Stimulated activated memory B cell treated with anti-CD40 and anti-IgM and Interleukin-4, amounts not matched to agents 10 μg/mL and 1 μg/mL and 100 μg/mL, for 72 hours (primary cell): ENCODE measurements around the gene HERPUD1.
"Not testable (repeated sequence)": the region's sequence is repeated elsewhere in the genome, so short reads cannot be mapped to it uniquely, and the experiment has no call there.

ENCODE experiments used
- ATAC-seq: fragments of 150-1000 bp; cut with Tn5 transposase; 2 replicates; pipeline ENCODE4 v1.10.0; 2021
- H3K27ac Mint-ChIP-seq: one replicate; pipeline ENCODE4 v1.8.0; 2022; ENCODE audit warnings: mild to moderate bottlenecking, mixed read lengths
- H3K27me3 Mint-ChIP-seq: one replicate; pipeline ENCODE4 v1.8.0; 2022; ENCODE audit warnings: mixed read lengths
- H3K36me3 Mint-ChIP-seq: one replicate; pipeline ENCODE4 v1.8.0; 2022; ENCODE audit warnings: mixed read lengths
- H3K4me1 Mint-ChIP-seq: one replicate; pipeline ENCODE4 v1.8.0; 2022; ENCODE audit warnings: mixed read lengths
- H3K4me3 Mint-ChIP-seq: one replicate; pipeline ENCODE4 v1.8.0; 2022; ENCODE audit warnings: mild to moderate bottlenecking, moderate library complexity, mixed read lengths
- H3K9me3 Mint-ChIP-seq: one replicate; pipeline ENCODE4 v1.8.0; 2022; ENCODE audit warnings: mixed read lengths

HERPUD1 gene, protein sequence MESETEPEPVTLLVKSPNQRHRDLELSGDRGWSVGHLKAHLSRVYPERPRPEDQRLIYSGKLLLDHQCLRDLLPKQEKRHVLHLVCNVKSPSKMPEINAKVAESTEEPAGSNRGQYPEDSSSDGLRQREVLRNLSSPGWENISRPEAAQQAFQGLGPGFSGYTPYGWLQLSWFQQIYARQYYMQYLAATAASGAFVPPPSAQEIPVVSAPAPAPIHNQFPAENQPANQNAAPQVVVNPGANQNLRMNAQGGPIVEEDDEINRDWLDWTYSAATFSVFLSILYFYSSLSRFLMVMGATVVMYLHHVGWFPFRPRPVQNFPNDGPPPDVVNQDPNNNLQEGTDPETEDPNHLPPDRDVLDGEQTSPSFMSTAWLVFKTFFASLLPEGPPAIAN

GRCh38 chr16:56931892-56932720, at the start of gene HERPUD1:
Gene HERPUD1, plus strand, starts transcription at chr16:56932142. Its CDS starts 103 bp downstream, at chr16:56932245.
- H3K27me3 Mint-ChIP-seq: no peaks in the 10 kb centered on the region
- peak within 1 kb of the TSS; percentile 99 for H3K27ac Mint-ChIP-seq
- H3K4me3 Mint-ChIP-seq: peak within 1 kb of the TSS; percentile 99
- H3K36me3 Mint-ChIP-seq: peaks cover 52% of the 10 kb centered on the region
- ATAC-seq: peak; percentile 95
- peaks cover 40% of the 10 kb centered on the region for H3K4me1 Mint-ChIP-seq
- no peaks in the 10 kb centered on the region for H3K9me3 Mint-ChIP-seq

GRCh38 chr16:56883586-56883985, 48.4 kb upstream of the HERPUD1 start:
- no peak for ATAC-seq
- Mint-ChIP-seq H3K4me3 (no peak overlapping the region), H3K4me1 (peaks cover 17% of the 10 kb centered on the region), H3K27me3 (no peaks in the 10 kb centered on the region), H3K36me3 (no peaks in the 10 kb centered on the region), H3K9me3 (no peaks in the 10 kb centered on the region), H3K27ac (no peak overlapping the region)

GRCh38 chr16:56884026-56884582, 47.8 kb upstream of the HERPUD1 start:
- Mint-ChIP-seq H3K9me3 (no peaks in the 10 kb centered on the region), H3K27ac (peak overlapping the region; percentile 42), H3K4me1 (peaks cover 22% of the 10 kb centered on the region), H3K4me3 (no peak overlapping the region), H3K27me3 (no peaks in the 10 kb centered on the region), H3K36me3 (no peaks in the 10 kb centered on the region)
- ATAC-seq: no peak

- not testable (repeated sequence) for H3K27me3 Mint-ChIP-seq, H3K4me3 Mint-ChIP-seq, H3K9me3 Mint-ChIP-seq, H3K36me3 Mint-ChIP-seq, ATAC-seq
- Mint-ChIP-seq H3K27ac (peak overlapping the region; percentile 42), H3K4me1 (peaks cover 31% of the 10 kb centered on the region)
These were observed 47.0 kb upstream of the HERPUD1 start for GRCh38 chr16:56884929-56885328.

DNA sequence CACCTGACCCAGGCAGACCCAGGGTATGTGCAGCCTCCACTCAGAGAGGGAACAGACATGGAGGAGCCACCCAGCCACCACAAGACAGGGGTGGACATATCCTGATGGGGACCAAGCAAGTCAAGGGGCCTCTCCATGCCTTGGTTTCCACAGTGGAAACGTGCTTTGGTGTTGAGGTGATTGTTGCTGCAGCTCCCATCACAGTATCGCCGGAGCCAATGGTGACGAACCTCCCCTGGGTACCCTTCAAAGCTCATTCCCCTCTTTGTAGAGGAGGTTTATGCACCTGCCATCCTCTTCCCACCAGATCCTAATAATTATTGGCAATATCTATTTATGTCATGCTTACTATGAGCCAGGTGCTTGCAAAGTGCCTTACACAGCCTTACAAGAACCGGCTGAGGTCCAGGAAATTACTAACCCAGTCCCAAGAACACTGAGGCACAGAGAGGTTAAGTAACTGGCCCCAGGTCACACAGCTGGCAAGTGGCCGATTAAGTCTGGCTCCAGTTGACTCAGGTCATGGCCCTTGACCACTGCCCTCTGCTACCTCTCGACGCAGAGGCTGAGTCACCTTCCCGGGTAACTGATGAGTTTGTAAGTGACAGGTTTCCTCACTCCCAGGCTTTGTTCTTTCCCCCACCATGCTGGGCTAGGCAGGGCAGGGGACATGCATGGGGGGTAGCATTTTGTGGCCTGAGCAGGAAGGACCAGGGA, 46.3 kb upstream of the HERPUD1 start:
- Mint-ChIP-seq H3K27me3 (no peaks in the 10 kb centered on the region), H3K36me3 (peaks cover 2% of the 10 kb centered on the region), H3K4me3 (no peak overlapping the region), H3K9me3 (no peaks in the 10 kb centered on the region), H3K27ac (peak overlapping the region; percentile 64), H3K4me1 (peaks cover 31% of the 10 kb centered on the region)
- ATAC-seq: no peak

- peak overlapping the region; percentile 64 for H3K27ac Mint-ChIP-seq
- peaks cover 36% of the 10 kb centered on the region for H3K4me1 Mint-ChIP-seq
- H3K4me3 Mint-ChIP-seq: no peak overlapping the region
- no peaks in the 10 kb centered on the region for H3K9me3 Mint-ChIP-seq
- no peaks in the 10 kb centered on the region for H3K27me3 Mint-ChIP-seq
- H3K36me3 Mint-ChIP-seq: peaks cover 6% of the 10 kb centered on the region
- ATAC-seq: no peak
These were observed 45.6 kb upstream of the HERPUD1 start for GRCh38 chr16:56886296-56886695.

DNA sequence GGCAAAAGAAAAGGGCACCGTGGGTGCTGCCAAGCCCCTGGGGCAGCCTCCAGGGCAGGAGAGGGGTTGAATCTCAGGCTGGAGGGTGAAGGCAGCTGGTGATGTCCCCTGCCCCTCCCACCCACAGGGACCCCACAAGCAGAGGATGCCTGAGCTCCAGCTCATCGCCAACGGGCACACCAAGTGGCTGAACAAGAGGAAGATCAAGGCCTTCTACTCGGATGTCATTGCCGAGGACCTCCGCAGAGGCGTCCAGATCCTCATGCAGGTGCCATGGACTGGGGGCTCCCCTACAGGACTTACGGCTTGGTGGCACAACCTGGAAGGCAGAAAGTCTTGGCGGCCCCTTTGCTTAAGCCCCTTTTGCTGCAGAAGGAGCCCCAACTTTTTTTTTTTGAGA, 45.1 kb upstream of the HERPUD1 start:
- no peak overlapping the region for H3K4me3 Mint-ChIP-seq
- H3K36me3 Mint-ChIP-seq: peaks cover 6% of the 10 kb centered on the region
- H3K27me3 Mint-ChIP-seq: no peaks in the 10 kb centered on the region
- peaks cover 41% of the 10 kb centered on the region for H3K4me1 Mint-ChIP-seq
- ATAC-seq: no peak
- H3K9me3 Mint-ChIP-seq: no peaks in the 10 kb centered on the region
- no peak overlapping the region for H3K27ac Mint-ChIP-seq

DNA sequence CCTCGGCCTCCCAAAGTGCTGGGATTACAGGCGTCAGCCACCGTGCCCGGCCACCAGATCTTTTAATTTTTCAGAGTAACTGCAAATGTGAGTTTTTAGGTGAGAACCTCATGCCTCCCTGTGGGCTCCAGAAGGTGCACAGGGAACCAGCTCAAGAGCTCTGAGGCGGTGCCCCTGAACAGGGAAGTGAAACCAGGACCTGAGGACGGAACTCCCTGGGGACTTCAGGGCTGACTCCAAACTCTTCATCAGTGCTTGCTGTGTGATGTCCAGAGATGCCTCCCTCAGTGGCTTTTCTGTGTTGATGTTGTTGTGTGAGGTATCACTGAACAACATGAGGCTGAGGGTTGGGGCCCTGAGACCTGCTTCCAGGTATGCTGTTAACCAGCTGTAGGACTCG, 43.1 kb upstream of the HERPUD1 start:
- Mint-ChIP-seq H3K27me3 (no peaks in the 10 kb centered on the region), H3K36me3 (peaks cover 6% of the 10 kb centered on the region), H3K4me3 (peak overlapping the region; percentile 30), H3K4me1 (peaks cover 47% of the 10 kb centered on the region), H3K9me3 (no peaks in the 10 kb centered on the region), H3K27ac (peak overlapping the region; percentile 81)
- peak; percentile 94 for ATAC-seq

- H3K9me3 Mint-ChIP-seq: no peaks in the 10 kb centered on the region
- peak; percentile 49 for ATAC-seq
- peak overlapping the region; percentile 81 for H3K27ac Mint-ChIP-seq
- peak overlapping the region; percentile 30 for H3K4me3 Mint-ChIP-seq
- peaks cover 47% of the 10 kb centered on the region for H3K4me1 Mint-ChIP-seq
- no peaks in the 10 kb centered on the region for H3K27me3 Mint-ChIP-seq
- peaks cover 6% of the 10 kb centered on the region for H3K36me3 Mint-ChIP-seq
These were observed 42.7 kb upstream of the HERPUD1 start for GRCh38 chr16:56889206-56889605.

DNA sequence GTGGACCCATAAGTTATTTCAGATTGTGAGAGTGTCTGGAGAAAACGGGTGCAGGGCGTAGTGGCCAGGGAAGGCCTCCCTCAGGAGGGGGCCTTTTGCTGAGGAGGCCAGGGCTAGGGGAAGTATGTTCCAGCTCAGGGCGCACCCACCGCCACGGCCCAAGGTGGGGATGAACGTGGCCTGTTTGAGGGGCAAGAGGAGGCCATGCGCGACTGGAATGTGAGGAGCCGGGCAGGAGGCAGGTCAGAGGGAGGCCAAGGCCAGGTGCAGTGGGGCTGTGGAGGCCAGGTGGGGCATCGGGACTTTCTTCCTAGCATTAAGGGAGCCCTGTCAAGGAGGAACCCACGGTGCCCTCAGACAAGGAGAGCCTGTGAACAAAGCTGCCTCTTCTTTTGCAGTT, 40.3 kb upstream of the HERPUD1 start:
- ATAC-seq: no peak
- Mint-ChIP-seq H3K27ac (peak overlapping the region; percentile 70), H3K4me1 (peaks cover 41% of the 10 kb centered on the region), H3K36me3 (peaks cover 7% of the 10 kb centered on the region), H3K4me3 (no peak overlapping the region), H3K9me3 (no peaks in the 10 kb centered on the region), H3K27me3 (no peaks in the 10 kb centered on the region)

DNA sequence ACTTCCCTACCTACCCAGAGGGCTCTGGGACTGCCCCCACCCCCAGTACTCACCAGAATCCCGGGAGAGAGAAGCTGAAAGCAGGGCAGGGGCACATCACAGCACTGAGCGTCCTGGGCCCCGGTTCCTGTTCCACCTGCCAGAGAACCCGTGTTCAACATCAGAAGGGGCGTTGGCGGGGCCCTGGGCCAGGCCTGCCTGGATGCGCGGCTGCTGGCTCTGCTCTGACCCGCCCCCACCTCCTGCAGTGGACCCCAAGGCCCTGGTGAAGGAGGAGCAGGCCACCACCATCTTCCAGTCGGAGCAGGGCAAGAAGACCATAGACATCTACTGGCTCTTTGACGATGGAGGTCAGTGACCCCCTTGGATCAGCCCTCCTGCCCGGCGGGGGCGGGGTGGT, 39.2 kb upstream of the HERPUD1 start:
- no peaks in the 10 kb centered on the region for H3K9me3 Mint-ChIP-seq
- no peak for ATAC-seq
- H3K27me3 Mint-ChIP-seq: no peaks in the 10 kb centered on the region
- H3K36me3 Mint-ChIP-seq: peaks cover 12% of the 10 kb centered on the region
- peaks cover 49% of the 10 kb centered on the region for H3K4me1 Mint-ChIP-seq
- H3K4me3 Mint-ChIP-seq: no peak overlapping the region
- peak overlapping the region; percentile 70 for H3K27ac Mint-ChIP-seq

DNA sequence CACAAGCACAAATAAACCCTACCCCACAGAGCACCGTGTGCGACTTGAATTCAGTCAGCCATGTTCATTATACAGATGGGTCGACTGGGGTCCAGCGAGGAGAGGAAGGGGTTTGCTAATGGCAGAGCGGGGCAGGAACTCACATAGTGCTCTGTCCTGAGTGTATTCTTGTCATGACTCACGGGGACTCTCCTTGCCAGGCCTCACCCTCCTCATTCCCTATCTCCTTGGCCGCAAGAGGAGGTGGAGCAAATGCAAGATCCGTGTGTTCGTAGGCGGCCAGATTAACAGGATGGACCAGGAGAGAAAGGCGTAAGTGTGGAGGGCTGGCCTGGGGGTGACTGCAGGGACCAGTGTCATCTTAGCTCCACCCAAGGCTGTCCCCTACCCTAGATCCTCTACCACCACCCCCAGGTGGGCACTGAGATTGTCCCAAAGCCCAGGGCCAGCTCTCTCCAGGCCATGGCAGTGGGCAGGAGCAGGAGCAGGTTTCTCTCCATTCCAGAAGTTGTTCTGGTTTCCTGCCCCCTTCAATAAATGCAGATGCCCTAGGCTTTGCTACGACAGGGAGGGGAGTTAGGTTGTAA, 37.5 kb upstream of the HERPUD1 start:
- Mint-ChIP-seq H3K9me3 (no peaks in the 10 kb centered on the region), H3K36me3 (peaks cover 13% of the 10 kb centered on the region), H3K27me3 (no peaks in the 10 kb centered on the region), H3K4me3 (no peak overlapping the region), H3K4me1 (peaks cover 49% of the 10 kb centered on the region), H3K27ac (no peak overlapping the region)
- no peak for ATAC-seq

- peaks cover 21% of the 10 kb centered on the region for H3K36me3 Mint-ChIP-seq
- H3K27ac Mint-ChIP-seq: no peak overlapping the region
- H3K4me3 Mint-ChIP-seq: no peak overlapping the region
- no peaks in the 10 kb centered on the region for H3K9me3 Mint-ChIP-seq
- no peak for ATAC-seq
- no peaks in the 10 kb centered on the region for H3K27me3 Mint-ChIP-seq
- H3K4me1 Mint-ChIP-seq: peaks cover 56% of the 10 kb centered on the region
These were observed 36.1 kb upstream of the HERPUD1 start for GRCh38 chr16:56895813-56896212.

DNA sequence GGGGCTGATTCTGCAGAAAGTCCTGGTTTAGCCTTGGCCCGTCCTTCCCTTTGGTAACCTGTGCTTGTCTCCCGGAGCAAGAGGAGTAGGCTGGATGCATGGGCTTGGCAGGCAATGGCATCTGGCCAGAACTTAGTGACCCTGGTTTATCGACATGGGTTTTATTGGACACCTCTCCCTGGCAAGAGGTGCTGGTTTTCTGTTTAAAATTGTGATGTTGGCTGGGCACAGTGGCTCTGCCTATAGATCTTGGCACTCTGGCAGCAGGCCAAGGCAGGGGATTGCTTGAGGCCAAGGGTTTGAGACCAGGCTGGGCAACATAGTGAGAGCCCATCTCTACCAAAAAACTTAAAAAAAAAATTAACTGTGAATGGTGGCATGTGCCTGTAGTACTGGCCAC, 35.7 kb upstream of the HERPUD1 start:
- ATAC-seq: no peak
- Mint-ChIP-seq H3K4me3 (no peak overlapping the region), H3K36me3 (peaks cover 23% of the 10 kb centered on the region), H3K4me1 (peaks cover 56% of the 10 kb centered on the region), H3K27ac (no peak overlapping the region), H3K9me3 (no peaks in the 10 kb centered on the region), H3K27me3 (no peaks in the 10 kb centered on the region)
